Common myeloid progenitor, CD34-positive (primary cell): ENCODE results near the gene ZNF804B.

Experiments used
- CTCF ChIA-PET: fragments of 350-600 bp; sonication (Branson Sonifier 250); formaldehyde crosslinking; loops from one replicate; lab custom pipeline; 2021; ENCODE audit warnings: antibody characterized with exemption; lab: Charles Lee
- POLR2A ChIA-PET: fragments of 350-600 bp; sonication (Branson Sonifier 250); formaldehyde crosslinking; loops from one replicate; lab custom pipeline; 2021; ENCODE audit warnings: antibody characterized with exemption; lab: Charles Lee
- DNase-seq, 3 donors: peaks; one replicate each; pipeline versions ENCODE4 v3.0.0 to v3.0.0-alpha.2; 2013
- H3K27ac ChIP-seq, 2 experiments: 1 replicate in 1 of 2; 2 replicates in 1 of 2; pipeline ENCODE4 v1.7.0; 2013; ENCODE audit warnings: inconsistent platforms in 2 of 2, low read length in 2 of 2, mild to moderate bottlenecking in 2 of 2, low read depth in 1 of 2, moderate library complexity in 1 of 2; ENCODE audit not compliant: severe bottlenecking in 2 of 2, insufficient read depth in 1 of 2, poor library complexity in 1 of 2
- H3K27me3 ChIP-seq, 5 experiments: replicated peaks in 2 of 5; 1 replicate in 3 of 5; 2 replicates in 2 of 5; pipeline versions ENCODE4 v1.6.1 to v1.7.0; 2013; ENCODE audit warnings: low read length in 4 of 5, mild to moderate bottlenecking in 2 of 5, moderate library complexity in 2 of 5, inconsistent platforms in 1 of 5; ENCODE audit not compliant: insufficient read depth in 5 of 5, control insufficient read depth in 4 of 5
- H3K36me3 ChIP-seq, 4 experiments: 1 replicate in 2 of 4; 2 replicates in 2 of 4; pipeline versions ENCODE4 v1.6.1 to v1.7.0; 2013; ENCODE audit warnings: low read length in 3 of 4, control low read depth in 1 of 4, mild to moderate bottlenecking in 1 of 4; ENCODE audit not compliant: control insufficient read depth in 4 of 4, insufficient read depth in 4 of 4
- H3K4me1 ChIP-seq, 4 experiments: 1 replicate in 3 of 4; 2 replicates in 1 of 4; pipeline versions ENCODE4 v1.6.1 to v1.7.1; 2013; ENCODE audit warnings: low read length in 3 of 4, mild to moderate bottlenecking in 3 of 4, control low read depth in 1 of 4, inconsistent platforms in 1 of 4, moderate library complexity in 1 of 4; ENCODE audit not compliant: control insufficient read depth in 4 of 4, insufficient read depth in 4 of 4; ENCODE audit errors: control extremely low read depth in 1 of 4
- H3K4me3 ChIP-seq, 7 experiments: 1 replicate in 4 of 7; 2 replicates in 3 of 7; pipeline versions ENCODE4 v1.5.1 to v1.7.0; 2013; ENCODE audit warnings: mild to moderate bottlenecking in 7 of 7, low read length in 6 of 7, moderate library complexity in 6 of 7, inconsistent platforms in 2 of 7, low read depth in 2 of 7, control low read depth in 1 of 7; ENCODE audit not compliant: insufficient read depth in 4 of 7, control insufficient read depth in 1 of 7; ENCODE audit errors: extremely low read depth in 1 of 7
- H3K9me3 ChIP-seq, 5 experiments: 1 replicate in 4 of 5; 2 replicates in 1 of 5; pipeline versions ENCODE4 v1.6.1 to v1.7.1; 2013; ENCODE audit warnings: low read length in 4 of 5, mild to moderate bottlenecking in 2 of 5, inconsistent platforms in 1 of 5, low read depth in 1 of 5, moderate library complexity in 1 of 5; ENCODE audit not compliant: control insufficient read depth in 4 of 5, insufficient read depth in 2 of 5; ENCODE audit errors: control extremely low read depth in 1 of 5
- WGBS: methylation state at CpG from one replicate; pipeline ENCODE4 v1.1.5; 2013; ENCODE audit not compliant: insufficient coverage; 5-methylcytosine and 5-hydroxymethylcytosine counted together

ZNF804B gene

GRCh38 chr7:88758381-88759229, 895 bp upstream of the ZNF804B start:
- CTCF ChIA-PET = interaction anchor here (1.8 kb wide), 1 partner anchor 10 kb away, joined by 6 read pairs; no protein-coding TSS in a partner anchor
- H3K4me3 ChIP-seq = peak overlapping the region in 6 of 7 experiments; percentile 13 to 74 (median 48)
- 3% methylated on average over 26 of the region's 33 CpGs for WGBS

DNA sequence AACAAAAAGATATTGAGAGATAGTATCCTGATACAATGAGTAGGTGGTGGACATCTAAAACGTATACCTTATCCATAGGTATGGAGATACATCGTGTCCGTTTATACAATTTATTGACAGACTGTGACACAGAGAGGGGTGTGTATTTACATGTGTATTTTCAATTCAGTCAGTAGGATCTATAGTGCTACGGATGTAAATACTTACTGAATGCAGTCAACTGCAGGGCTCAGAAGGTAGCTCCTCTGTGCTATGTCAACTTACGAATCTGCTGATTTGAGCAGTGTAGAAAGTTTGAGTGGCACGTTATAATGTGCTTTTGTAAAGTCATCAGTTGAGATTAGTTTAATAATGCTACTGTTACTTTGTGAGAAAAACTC, 626 bp downstream of the ZNF804B start:
- peak overlapping the region in 4 of 7 experiments; percentile 31 to 74 (median 64) for H3K4me3 ChIP-seq
- DNase-seq = peak; percentile 10 to 32 (median 31)
- ChIA-PET CTCF (no interaction called here), POLR2A (no interaction called here)
- peaks cover 20 to 76% (median 28%) of the 10 kb centered on the region in 5 experiments for H3K27me3 ChIP-seq
- no peaks in the 10 kb centered on the region for H3K36me3 ChIP-seq
- peaks cover 0 to 2% (median 0%) of the 10 kb centered on the region in 5 experiments for H3K9me3 ChIP-seq
- no peak overlapping the region for H3K27ac ChIP-seq
- peaks cover 0 to 18% (median 8%) of the 10 kb centered on the region in 4 experiments for H3K4me1 ChIP-seq
- WGBS = 34% methylated on average over 3 of the region's 6 CpGs

More at GRCh38 chr7:88758381-88759229, 895 bp upstream of the ZNF804B start:
- no peak overlapping the region for H3K27ac ChIP-seq
- H3K4me1 ChIP-seq = peaks cover 0 to 18% (median 8%) of the 10 kb centered on the region in 4 experiments
- DNase-seq = peak; percentile 32 to 66 (median 64)
- POLR2A ChIA-PET = interaction anchor here (0.6 kb wide), 1 partner anchor 1020 kb away, joined by 5 read pairs; no protein-coding TSS in a partner anchor
- H3K36me3 ChIP-seq = no peaks in the 10 kb centered on the region
- H3K9me3 ChIP-seq = peaks cover 0 to 2% (median 0%) of the 10 kb centered on the region in 5 experiments
- H3K27me3 ChIP-seq = peaks cover 20 to 78% (median 28%) of the 10 kb centered on the region in 5 experiments

DNA sequence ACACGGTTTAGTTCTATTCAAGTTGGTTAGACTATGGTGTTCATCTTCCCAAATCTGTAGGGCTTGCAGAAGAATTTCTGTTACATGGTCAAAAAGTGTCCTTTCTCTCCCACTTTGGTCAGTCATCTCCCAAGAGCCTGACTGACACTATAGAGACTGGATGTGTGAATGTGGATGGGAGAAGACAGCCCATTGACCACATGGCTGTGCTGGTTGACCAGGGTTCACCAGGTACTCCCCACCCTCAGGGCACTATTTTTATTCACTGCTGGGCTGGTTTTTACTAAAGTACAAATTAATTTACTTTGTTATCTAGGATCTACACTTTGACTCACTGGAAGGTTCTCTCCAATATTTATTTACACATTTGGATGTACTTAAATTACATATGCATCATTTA, 2.3 kb downstream of the ZNF804B start:
- H3K36me3 ChIP-seq = no peaks in the 10 kb centered on the region
- 60% methylated on average over 1 of the region's 1 CpG for WGBS
- CTCF ChIA-PET = no interaction called here

GRCh38 chr7:88771417-88771816, 11.9 kb downstream of the ZNF804B start:
- Histone ChIP-seq H3K9me3 (no peaks in the 10 kb centered on the region), H3K27me3 (peaks cover 0 to 2% (median 0%) of the 10 kb centered on the region in 5 experiments), H3K36me3 (no peaks in the 10 kb centered on the region), H3K4me3 (no peak overlapping the region), H3K27ac (no peak overlapping the region), H3K4me1 (no peaks in the 10 kb centered on the region)
- ChIA-PET POLR2A (no interaction called here), CTCF (no interaction called here)
- no CpG with 5 or more reads among the region's 1 CpG for WGBS
- no peak for DNase-seq

More for the DNA sequence above, 2.3 kb downstream of the ZNF804B start:
- no peak overlapping the region for H3K4me3 ChIP-seq
- H3K27me3 ChIP-seq = peaks cover 20 to 69% (median 25%) of the 10 kb centered on the region in 5 experiments
- no peak for DNase-seq
- no peaks in the 10 kb centered on the region for H3K9me3 ChIP-seq
- POLR2A ChIA-PET = interaction anchor here (0.5 kb wide), 1 partner anchor 1069 kb away, joined by 3 read pairs; no protein-coding TSS in a partner anchor
- H3K4me1 ChIP-seq = peaks cover 0 to 18% (median 8%) of the 10 kb centered on the region in 4 experiments
- H3K27ac ChIP-seq = no peak overlapping the region

DNA sequence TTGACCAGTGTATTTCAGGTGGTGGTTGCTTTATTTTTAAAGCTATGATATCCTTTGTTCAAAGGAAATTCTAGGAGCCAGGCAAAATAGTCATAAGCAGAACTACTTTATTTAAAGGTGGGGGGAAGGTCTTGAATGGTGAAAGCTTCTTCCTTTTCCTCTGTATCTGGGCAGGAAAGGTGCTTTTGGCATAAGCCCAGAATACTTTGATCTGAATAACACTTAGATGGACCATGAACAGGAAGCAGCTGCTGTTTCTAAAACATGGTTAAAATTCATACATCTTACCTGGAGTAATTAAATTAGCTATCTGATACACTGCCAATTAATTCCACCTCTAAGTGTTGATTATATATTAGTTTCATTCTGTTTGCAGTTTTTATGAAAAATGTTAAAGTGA, 13.3 kb downstream of the ZNF804B start:
- CTCF ChIA-PET = interaction anchor here (1.3 kb wide), 1 partner anchor 18 kb away, joined by 4 read pairs; no protein-coding TSS in a partner anchor
- H3K9me3 ChIP-seq = no peaks in the 10 kb centered on the region
- H3K4me1 ChIP-seq = no peaks in the 10 kb centered on the region
- no peaks in the 10 kb centered on the region for H3K36me3 ChIP-seq
- no peaks in the 10 kb centered on the region for H3K27me3 ChIP-seq
- no peak overlapping the region for H3K27ac ChIP-seq
- peak in 2 of 3 donors; percentile 60 to 76 for DNase-seq
- POLR2A ChIA-PET = no interaction called here
- H3K4me3 ChIP-seq = no peak overlapping the region

GRCh38 chr7:88775838-88776237, 16.3 kb downstream of the ZNF804B start:
- Histone ChIP-seq H3K9me3 (no peaks in the 10 kb centered on the region), H3K36me3 (no peaks in the 10 kb centered on the region), H3K4me1 (no peaks in the 10 kb centered on the region), H3K27ac (no peak overlapping the region), H3K27me3 (no peaks in the 10 kb centered on the region), H3K4me3 (no peak overlapping the region)
- POLR2A ChIA-PET = interaction anchor here (0.7 kb wide), 1 partner anchor 9 kb away, joined by 3 read pairs; no protein-coding TSS in a partner anchor
- CTCF ChIA-PET = no interaction called here
- no peak for DNase-seq

GRCh38 chr7:88787777-88788176, 28.3 kb downstream of the ZNF804B start:
- Histone ChIP-seq H3K4me1 (no peaks in the 10 kb centered on the region), H3K27me3 (no peaks in the 10 kb centered on the region), H3K9me3 (no peaks in the 10 kb centered on the region), H3K4me3 (no peak overlapping the region), H3K36me3 (no peaks in the 10 kb centered on the region), H3K27ac (no peak overlapping the region)
- DNase-seq = no peak
- ChIA-PET CTCF (no interaction called here), POLR2A (no interaction called here)
- WGBS = 83% methylated on average over 1 of the region's 2 CpGs
